Stimulated activated naive CD4-positive, alpha-beta T cell (primary cell): ENCODE results near the gene SNX21.
"Not testable (repeated sequence)": the region's sequence is repeated elsewhere in the genome, so short reads cannot be mapped to it uniquely, and the experiment has no call there.

Experiments used
- DNase-seq, 6 experiments: peaks; one replicate each; lab custom pipeline; 2025; lab: John Stamatoyannopoulos, UW

SNX21 gene

GRCh38 chr20:45850926-45851325 lies 17.3 kb downstream of the SNX21 start:
- DNase-seq, result no peak

- no peak for DNase-seq
These were observed 17.9 kb downstream of the SNX21 start for GRCh38 chr20:45851501-45851900.

- no peak for DNase-seq
These were observed 18.7 kb downstream of the SNX21 start for GRCh38 chr20:45852326-45852725.

GRCh38 chr20:45853484-45853883 lies 19.9 kb downstream of the SNX21 start:
- DNase-seq, result no peak

GRCh38 chr20:45857114-45857881 lies 23.7 kb downstream of the SNX21 start, which contains the start of the genes ACOT8 and ZSWIM3:
TSS of gene ACOT8 (minus strand) at chr20:45857392. CDS start at chr20:45857315, 77 bp downstream.
TSS of gene ZSWIM3 (plus strand) at chr20:45857614. CDS start at chr20:45857826, 212 bp downstream.
- DNase-seq, result peak; percentile 72 to 98 (median 94)

GRCh38 chr20:45857882-45858216 lies 24.2 kb downstream of the SNX21 start:
- peak in 1 of 6 experiments; percentile 52 for DNase-seq

- DNase-seq, result no peak
These were observed 26.3 kb downstream of the SNX21 start for GRCh38 chr20:45859916-45860315.

GRCh38 chr20:45860560-45861220 lies 27.1 kb downstream of the SNX21 start:
- DNase-seq, result no peak

- no peak for DNase-seq
These were observed 27.8 kb downstream of the SNX21 start for GRCh38 chr20:45861221-45862075.

- no peak for DNase-seq
These were observed 30.2 kb downstream of the SNX21 start for GRCh38 chr20:45863543-45864470.

GRCh38 chr20:45866454-45866853 lies 32.9 kb downstream of the SNX21 start:
- no peak for DNase-seq

GRCh38 chr20:45867136-45867818 lies 33.7 kb downstream of the SNX21 start:
- DNase-seq, result no peak

- DNase-seq, result no peak
These were observed 34.2 kb downstream of the SNX21 start for GRCh38 chr20:45867819-45868176.

GRCh38 chr20:45872626-45873025 lies 39.0 kb downstream of the SNX21 start:
- no peak for DNase-seq

GRCh38 chr20:45873409-45874103 lies 40.0 kb downstream of the SNX21 start:
- DNase-seq, result no peak

GRCh38 chr20:45874104-45874481 lies 40.5 kb downstream of the SNX21 start:
- not testable (repeated sequence) for DNase-seq

- no peak for DNase-seq
These were observed 41.0 kb downstream of the SNX21 start for GRCh38 chr20:45874576-45874975.

- no peak for DNase-seq
These were observed 44.6 kb downstream of the SNX21 start for GRCh38 chr20:45878076-45878761.

- DNase-seq, result peak; percentile 96 to 99 (median 97)
These were observed 47.6 kb downstream of the SNX21 start, which contains the start of gene ZSWIM1 for GRCh38 chr20:45880988-45881788. TSS of gene ZSWIM1 (plus strand) at chr20:45881227. CDS start at chr20:45882593, 1,366 bp downstream.
